HEK293T (cell line): ENCODE measurements around the gene SMARCD1.

Source experiments
- BHLHE40 ChIP-seq: fragments of 450-650 bp; IDR thresholded peaks from 2 replicates; pipeline ENCODE4 v1.6.1; 2016; ENCODE audit warnings: mild to moderate bottlenecking, moderate library complexity, borderline replicate concordance
- CTBP1 ChIP-seq: fragments of 450-650 bp; IDR thresholded peaks from 2 replicates; pipeline ENCODE4 v1.6.1; 2016; ENCODE audit warnings: borderline replicate concordance
- FOXA1 ChIP-seq: fragments of 450-650 bp; IDR thresholded peaks from 2 replicates; pipeline ENCODE4 v1.6.1; 2016; ENCODE audit warnings: mild to moderate bottlenecking
- FOXK2 ChIP-seq: fragments of 450-650 bp; IDR thresholded peaks from 2 replicates; pipeline ENCODE4 v1.6.1; 2016; ENCODE audit warnings: mild to moderate bottlenecking
- FOXM1 ChIP-seq: fragments of 450-650 bp; IDR thresholded peaks from 2 replicates; pipeline ENCODE4 v1.6.1; 2017; ENCODE audit warnings: mild to moderate bottlenecking, borderline replicate concordance
- HDGF ChIP-seq: fragments of 450-650 bp; IDR thresholded peaks from 2 replicates; pipeline ENCODE4 v1.6.1; 2017; ENCODE audit warnings: antibody characterized with exemption, borderline replicate concordance
- PKNOX1 ChIP-seq: fragments of 450-650 bp; IDR thresholded peaks from 2 replicates; pipeline ENCODE4 v1.6.1; 2016
- SP1 ChIP-seq: fragments of 450-650 bp; IDR thresholded peaks from 2 replicates; pipeline ENCODE4 v1.6.1; 2017
- TARDBP ChIP-seq: fragments of 450-650 bp; IDR thresholded peaks from 2 replicates; pipeline ENCODE4 v1.6.1; 2016

GRCh38 chr12:50142993-50143392 lies 57.9 kb downstream of the SMARCD1 start:
- TF ChIP-seq TARDBP: no peak
- TF ChIP-seq FOXK2: no peak
- TF ChIP-seq HDGF: no peak
- no peak for TF ChIP-seq FOXM1
- TF ChIP-seq PKNOX1: no peak
- no peak for TF ChIP-seq SP1
- no peak for TF ChIP-seq FOXA1
- TF ChIP-seq BHLHE40: no peak
- no peak for TF ChIP-seq CTBP1
